ENCODE data around the gene FBXO10.
"Not testable (repeated sequence)": the region's sequence is repeated elsewhere in the genome, so short reads cannot be mapped to it uniquely, and the experiment has no call there.

FBXO10 gene

DNA sequence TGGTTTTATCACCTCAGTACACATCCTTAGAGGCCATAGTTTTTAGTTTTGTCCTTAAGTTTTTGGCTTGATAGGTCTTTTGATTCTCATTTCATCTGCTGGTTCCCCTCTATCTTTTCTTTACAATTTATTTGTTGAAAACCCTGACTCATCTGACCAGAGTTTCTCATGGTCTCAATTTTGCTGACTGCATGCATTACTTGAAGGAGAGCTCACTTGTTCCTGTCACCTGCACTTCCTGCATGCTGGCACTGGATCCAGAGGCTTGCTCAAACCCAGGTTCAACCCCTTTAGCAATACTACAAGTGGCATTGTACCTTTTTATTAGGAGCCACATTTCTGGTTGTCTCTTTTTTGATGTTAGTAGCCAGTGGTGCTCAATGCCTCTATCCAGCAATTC, 26.7 kb downstream of the FBXO10 start:
- peak; percentile 14 for DNase-seq

GRCh38 chr9:37547328-37547878, 28.8 kb downstream of the FBXO10 start:
- DNase-seq, result no peak

- DNase-seq, result no peak
These were observed 32.7 kb downstream of the FBXO10 start for GRCh38 chr9:37543468-37543867.

- no peak for DNase-seq
These were observed 33.3 kb downstream of the FBXO10 start for GRCh38 chr9:37542895-37543294.

GRCh38 chr9:37542488-37542887, 33.7 kb downstream of the FBXO10 start:
- no peak for DNase-seq

- no peak for DNase-seq
These were observed 34.7 kb downstream of the FBXO10 start for GRCh38 chr9:37541465-37541864.

GRCh38 chr9:37540634-37541033, 35.5 kb downstream of the FBXO10 start:
- DNase-seq, result no peak

DNA sequence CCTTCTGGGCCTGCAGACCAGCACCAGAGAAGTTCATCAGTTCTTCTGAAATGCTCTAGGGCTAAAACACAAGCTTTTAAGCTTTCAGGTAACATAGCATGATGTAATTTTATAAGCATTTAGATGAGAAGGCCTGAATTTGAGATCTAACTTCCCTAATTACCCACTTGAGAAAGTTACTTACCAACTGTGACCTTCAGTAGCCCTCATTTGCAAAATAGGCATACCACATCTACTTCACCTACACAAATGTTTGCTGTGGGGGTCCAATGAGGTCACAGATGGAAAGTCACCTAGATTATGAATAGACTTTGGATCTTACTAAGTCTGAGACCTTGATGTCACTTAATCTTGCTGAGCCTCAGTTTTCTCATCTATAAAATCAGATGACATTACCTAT, 36.5 kb downstream of the FBXO10 start:
- DNase-seq, result no peak

DNA sequence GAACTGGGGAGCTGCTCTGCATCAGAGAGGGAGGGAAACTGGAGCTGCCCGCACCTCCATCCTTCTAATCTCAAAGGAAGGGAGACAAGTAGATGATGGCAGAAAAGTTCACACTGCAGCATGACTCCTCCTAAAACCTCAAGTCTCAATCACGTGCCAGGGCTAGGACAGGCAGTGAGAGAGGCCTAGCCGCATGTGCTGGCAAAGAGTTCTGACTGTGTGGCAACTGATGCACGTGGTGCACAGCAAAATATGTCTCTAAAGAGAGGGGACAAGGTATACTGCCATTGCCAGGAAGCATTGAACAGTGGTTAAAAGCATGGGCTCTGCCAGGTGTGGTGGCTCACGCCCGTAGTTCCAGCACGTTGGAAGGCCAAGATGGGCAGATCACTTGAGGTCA, 38.1 kb downstream of the FBXO10 start:
- no peak for DNase-seq

GRCh38 chr9:37534901-37535300, 41.3 kb downstream of the FBXO10 start:
- no peak for DNase-seq

DNA sequence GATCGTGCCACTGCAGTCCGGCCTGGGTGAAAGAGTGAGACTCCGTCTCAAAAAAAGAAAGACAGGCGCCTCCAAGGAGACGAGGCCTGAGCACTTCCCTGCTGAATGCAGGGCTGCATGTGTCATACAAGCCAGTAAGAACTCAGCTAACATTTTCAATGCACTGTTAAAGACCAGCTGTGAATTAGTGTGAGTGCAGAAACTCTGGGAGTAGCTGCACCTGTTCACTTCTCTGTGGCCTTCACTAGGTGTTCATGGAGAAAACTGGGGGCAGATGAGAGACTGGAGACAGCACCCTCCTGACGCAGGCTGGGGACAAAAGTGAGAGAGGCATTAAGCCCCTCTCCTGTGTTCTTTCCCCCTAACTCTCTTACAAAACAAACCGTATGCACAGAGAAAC, 41.8 kb downstream of the FBXO10 start:
- DNase-seq, result no peak

GRCh38 chr9:37531699-37532098, 44.5 kb downstream of the FBXO10 start:
- peak; percentile 67 for DNase-seq

GRCh38 chr9:37528652-37529471, 47.3 kb downstream of the FBXO10 start:
- peak; percentile 83 for DNase-seq

GRCh38 chr9:37523916-37524315, 52.3 kb downstream of the FBXO10 start:
- no peak for DNase-seq

DNA sequence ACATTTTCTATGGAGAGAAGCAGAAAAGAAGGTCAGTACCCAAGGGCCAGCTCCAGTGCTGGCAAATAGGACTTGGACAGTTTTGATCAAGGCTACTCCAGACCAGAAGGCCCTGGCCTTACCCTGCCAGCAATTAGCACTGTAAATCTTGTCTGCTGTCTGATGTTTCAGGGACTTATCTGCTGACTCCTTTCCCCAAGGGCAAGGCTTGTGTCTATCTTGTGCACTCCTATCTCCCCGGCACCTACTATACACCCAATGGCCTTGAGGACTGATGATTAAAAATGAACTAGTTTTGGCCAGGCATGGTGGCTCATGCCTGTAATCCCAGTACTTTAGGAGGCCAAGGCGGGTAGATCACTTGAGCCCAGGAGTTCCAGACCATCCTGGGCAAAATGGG, 53.2 kb downstream of the FBXO10 start:
- no peak for DNase-seq

GRCh38 chr9:37521111-37521510, 55.1 kb downstream of the FBXO10 start:
- DNase-seq, result no peak

DNA sequence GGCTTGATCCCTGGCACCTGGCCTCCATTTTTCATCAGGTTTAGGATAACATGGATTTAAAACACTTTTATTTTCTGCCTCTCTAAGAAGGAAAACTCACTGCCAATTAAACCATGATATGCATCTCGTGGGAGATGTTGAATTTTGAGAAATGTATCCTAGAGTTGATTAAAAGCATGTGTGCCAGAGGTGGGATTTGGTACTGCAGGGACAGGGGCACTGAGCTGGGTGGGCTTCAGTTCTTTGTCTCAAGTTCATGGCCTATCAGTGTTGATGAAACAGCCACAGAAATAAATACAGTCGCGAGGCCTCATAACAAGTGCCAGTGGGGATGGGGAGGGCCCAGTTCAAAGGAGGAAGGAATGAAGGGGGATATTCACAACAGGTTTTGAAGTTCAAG, 55.5 kb downstream of the FBXO10 start:
- no peak for DNase-seq

DNA sequence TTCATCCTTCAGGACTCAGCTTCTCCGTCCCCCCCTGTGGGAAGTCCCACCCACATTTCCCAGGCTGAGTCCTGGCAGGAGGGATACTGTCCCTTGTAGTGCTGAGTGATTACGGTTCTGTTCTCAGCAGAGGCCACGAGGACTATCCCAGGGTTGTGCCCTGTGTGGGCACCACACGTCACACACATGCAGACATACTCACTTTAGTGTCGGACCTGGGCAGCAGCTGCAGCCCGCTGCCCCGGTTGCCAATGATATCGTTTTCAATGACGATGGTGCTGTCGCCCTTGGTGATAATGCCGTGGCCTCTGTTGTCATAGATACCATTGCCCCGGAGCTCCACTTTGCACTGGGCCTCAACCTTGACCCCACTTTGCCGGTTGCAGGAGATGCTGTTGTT, 58.3 kb downstream of the FBXO10 start:
- no peak for DNase-seq

DNA sequence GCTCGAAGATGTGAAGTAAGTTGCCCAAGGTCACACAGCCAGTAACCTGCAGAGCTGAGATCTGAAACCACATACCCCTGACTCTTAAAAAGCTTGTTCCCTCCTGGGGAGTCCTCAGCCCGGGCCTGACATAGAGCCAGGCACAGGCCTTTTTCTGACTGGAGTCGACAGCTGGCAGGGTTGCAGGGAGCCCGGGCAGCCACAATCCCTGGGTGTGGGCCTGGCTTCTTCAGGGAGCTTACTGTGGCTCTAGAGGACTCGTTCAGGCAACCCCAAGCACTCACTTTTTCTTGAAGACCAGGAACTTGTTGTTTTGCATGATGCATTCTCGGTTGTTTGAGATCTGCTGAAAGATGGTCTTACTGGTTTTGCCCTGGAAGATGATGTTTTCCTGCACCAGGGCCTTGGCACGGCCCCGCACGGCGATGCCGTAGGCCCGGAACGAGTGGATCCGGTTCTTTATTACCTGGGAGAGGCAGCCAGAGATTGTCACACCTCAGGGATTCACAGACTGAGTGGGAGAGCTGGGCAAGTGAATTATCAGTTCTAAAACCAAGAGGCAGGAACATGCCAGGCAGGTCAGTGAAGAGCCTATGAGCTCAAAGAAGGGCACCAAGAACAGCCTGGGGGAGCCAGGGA, 60.4 kb downstream of the FBXO10 start:
- DNase-seq, result no peak

GRCh38 chr9:37514999-37515398, 61.2 kb downstream of the FBXO10 start:
- DNase-seq, result no peak

DNA sequence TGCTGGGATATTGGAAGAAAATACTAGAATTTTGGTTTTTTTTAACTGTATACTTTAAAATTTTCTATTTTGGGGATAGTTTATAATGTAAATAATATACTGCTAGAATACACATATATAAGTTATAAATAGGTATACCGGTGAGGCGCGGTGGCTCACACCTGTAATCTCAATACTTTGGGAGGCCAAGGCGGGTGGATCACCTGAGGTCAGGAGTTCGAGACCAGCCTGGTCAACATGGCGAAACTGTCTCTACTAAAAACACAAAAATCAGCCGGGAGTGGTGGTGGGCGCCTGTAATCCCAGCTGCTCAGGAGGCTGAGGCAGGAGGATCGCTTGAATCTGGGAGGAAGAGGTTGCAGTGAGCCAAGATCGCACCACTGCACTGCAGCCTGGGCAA, 61.8 kb downstream of the FBXO10 start:
- not testable (repeated sequence) for DNase-seq

GRCh38 chr9:37512437-37512836, 63.7 kb downstream of the FBXO10 start:
- DNase-seq, result no peak

GRCh38 chr9:37511016-37512010, 64.9 kb downstream of the FBXO10 start:
- peak; percentile 24 for DNase-seq
